GM19324 (cell line): Measurements from ENCODE around the gene SNAP25.
A peak's percentile ranks its signal among the peaks of the same experiment; 100 is the strongest.

Source experiments
- ATAC-seq: cut with Tn5 transposase; IDR thresholded peaks from one replicate; pipeline ENCODE4 v1.9.1; 2021; ENCODE audit warnings: mild to moderate bottlenecking, moderate library complexity; ENCODE audit not compliant: unreplicated experiment, low FRiP score

SNAP25 gene

GRCh38 chr20:10213526-10213925 is 5.1 kb upstream of the SNAP25 start:
- no peak for ATAC-seq

GRCh38 chr20:10216146-10216791 is 2.4 kb upstream of the SNAP25 start:
- ATAC-seq: no peak

GRCh38 chr20:10217721-10218410 is 764 bp upstream of the SNAP25 start:
- no peak for ATAC-seq

GRCh38 chr20:10219452-10219791 is 792 bp downstream of the SNAP25 start:
- ATAC-seq: peak; percentile 62

- ATAC-seq: no peak
Measured at GRCh38 chr20:10219993-10220750, 1.5 kb downstream of the SNAP25 start.

- ATAC-seq: no peak
Measured at GRCh38 chr20:10221021-10221420, 2.4 kb downstream of the SNAP25 start.

GRCh38 chr20:10225439-10226060 is 6.9 kb downstream of the SNAP25 start:
- ATAC-seq: no peak

GRCh38 chr20:10228330-10228729 is 9.7 kb downstream of the SNAP25 start:
- no peak for ATAC-seq

- no peak for ATAC-seq
Measured at GRCh38 chr20:10231290-10231689, 12.7 kb downstream of the SNAP25 start.

GRCh38 chr20:10236540-10237533 is 18.2 kb downstream of the SNAP25 start:
- ATAC-seq: no peak

GRCh38 chr20:10239954-10240353 is 21.3 kb downstream of the SNAP25 start:
- ATAC-seq: no peak

GRCh38 chr20:10240655-10241054 is 22.0 kb downstream of the SNAP25 start:
- ATAC-seq: no peak

GRCh38 chr20:10242166-10242565 is 23.5 kb downstream of the SNAP25 start:
- no peak for ATAC-seq

- ATAC-seq: no peak
Measured at GRCh38 chr20:10247440-10247839, 28.8 kb downstream of the SNAP25 start.

GRCh38 chr20:10249048-10249770 is 30.6 kb downstream of the SNAP25 start:
- ATAC-seq: no peak

- ATAC-seq: no peak
Measured at GRCh38 chr20:10249822-10250221, 31.2 kb downstream of the SNAP25 start.

GRCh38 chr20:10250902-10251301 is 32.3 kb downstream of the SNAP25 start:
- ATAC-seq: no peak

GRCh38 chr20:10253780-10254179 is 35.1 kb downstream of the SNAP25 start:
- ATAC-seq: no peak

GRCh38 chr20:10255846-10256245 is 37.2 kb downstream of the SNAP25 start:
- ATAC-seq: no peak
